CD4-positive, alpha-beta T cell treated with Interleukin-6 at 100 ng/mL for 8 hours (primary cell): ENCODE measurements around the gene MEGF10.

Experiments used
- DNase-seq: peaks from one replicate; pipeline ENCODE4 v3.0.0-alpha.2; 2020; ENCODE audit warnings: mixed read lengths, low spot score

MEGF10 gene

GRCh38 chr5:127411381-127411780 is 120.8 kb downstream of the MEGF10 start:
- DNase-seq: no peak

DNA sequence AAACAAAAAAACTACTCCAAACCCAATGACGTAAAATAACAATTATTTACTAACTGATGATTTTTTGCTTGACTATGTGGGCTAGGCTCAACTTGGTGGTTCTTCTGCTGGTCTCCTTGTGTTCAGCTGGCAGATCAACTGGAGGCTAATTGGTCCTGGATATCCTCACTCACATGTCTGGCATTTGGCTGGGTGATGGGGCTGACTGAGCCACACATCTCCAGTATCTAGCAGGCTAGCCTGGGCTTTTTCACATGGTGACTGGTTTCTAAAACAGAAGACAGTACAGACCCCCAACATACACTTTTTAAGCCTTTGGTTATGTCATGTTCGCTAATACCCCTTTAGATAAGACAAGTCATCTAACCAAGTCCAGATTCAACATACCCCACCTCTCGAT is 122.1 kb downstream of the MEGF10 start:
- no peak for DNase-seq

DNA sequence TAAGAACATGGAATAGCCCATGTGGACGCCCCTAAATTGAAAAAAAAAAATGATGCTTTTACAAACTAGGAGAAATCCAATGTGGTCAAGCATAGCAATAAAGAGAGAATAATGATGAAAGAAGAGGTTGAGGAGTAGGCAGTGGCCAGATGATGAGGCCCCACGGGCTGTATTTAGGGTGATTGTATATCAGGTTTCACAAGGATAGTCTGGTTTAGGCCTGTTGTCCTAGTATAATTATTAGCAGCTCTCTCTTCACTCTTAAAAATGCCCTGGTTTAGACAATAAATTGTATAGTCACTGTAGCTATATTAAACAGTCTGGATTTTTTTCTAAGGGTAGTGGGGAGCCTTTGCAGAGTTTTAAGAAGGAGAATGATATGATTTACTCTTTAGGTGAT is 124.4 kb downstream of the MEGF10 start:
- no peak for DNase-seq

GRCh38 chr5:127416906-127417305 is 126.3 kb downstream of the MEGF10 start:
- DNase-seq: no peak

DNA sequence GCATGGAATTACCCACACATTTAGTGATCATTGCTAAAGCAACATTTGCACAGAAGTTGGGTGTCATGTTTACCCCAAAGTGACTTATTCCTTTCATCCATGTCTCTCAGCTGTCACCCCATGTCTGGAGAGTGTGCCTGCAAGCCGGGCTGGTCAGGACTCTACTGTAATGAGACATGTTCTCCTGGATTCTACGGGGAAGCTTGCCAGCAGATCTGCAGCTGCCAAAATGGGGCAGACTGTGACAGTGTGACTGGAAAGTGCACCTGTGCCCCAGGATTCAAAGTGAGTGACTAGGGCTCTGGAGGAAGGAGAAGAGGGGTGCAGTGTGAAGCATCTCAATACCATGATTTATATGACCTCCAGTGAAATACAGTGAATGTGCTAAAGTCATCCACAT is 126.9 kb downstream of the MEGF10 start:
- DNase-seq: no peak

- DNase-seq: no peak
These were observed 127.8 kb downstream of the MEGF10 start for GRCh38 chr5:127418367-127418766.

GRCh38 chr5:127418974-127419682 is 128.5 kb downstream of the MEGF10 start:
- DNase-seq: no peak

DNA sequence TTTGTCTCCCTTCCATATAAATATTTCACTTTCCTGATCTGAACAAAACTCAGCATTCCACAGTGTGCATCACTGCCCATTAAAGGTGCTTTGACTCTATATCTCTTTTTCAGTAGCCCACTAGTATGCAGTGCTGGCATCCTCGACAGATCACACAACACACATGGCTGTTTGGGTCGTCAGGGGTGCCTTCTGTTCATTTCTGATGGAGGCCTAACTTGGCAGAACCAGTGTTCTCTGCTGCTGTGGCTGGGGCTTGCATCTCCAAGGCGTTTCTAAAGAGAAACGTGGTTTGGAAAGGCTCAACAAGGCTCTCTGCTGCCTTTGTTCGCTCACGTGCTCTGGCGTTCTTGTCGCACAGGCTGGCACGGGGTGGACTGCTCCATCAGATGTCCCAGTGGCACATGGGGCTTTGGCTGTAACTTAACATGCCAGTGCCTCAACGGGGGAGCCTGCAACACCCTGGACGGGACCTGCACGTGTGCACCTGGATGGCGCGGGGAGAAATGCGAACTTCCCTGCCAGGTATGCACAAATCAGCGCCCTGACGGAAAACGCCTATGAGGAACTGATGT is 129.2 kb downstream of the MEGF10 start:
- no peak for DNase-seq

DNA sequence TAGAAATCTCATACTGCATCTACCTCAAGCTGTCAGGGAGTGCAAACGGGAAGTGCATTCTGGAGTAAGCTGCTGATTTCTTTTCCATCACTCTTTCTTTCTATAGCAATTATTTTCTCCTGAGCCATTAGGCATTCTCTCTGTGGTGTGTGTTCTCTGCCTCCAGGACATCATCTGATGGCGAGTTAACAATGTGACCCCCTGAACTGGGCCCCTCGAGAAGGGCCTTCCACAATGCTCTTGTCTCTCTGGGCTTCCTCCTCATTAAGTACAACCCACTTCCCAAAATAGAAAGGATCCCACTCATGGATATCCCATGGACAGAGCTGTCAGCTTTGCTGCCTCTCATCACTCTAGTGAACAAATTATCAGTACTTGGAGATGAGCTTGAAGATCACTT is 130.2 kb downstream of the MEGF10 start:
- DNase-seq: no peak

GRCh38 chr5:127421471-127421870 is 130.9 kb downstream of the MEGF10 start:
- DNase-seq: no peak

- DNase-seq: no peak
These were observed 132.7 kb downstream of the MEGF10 start for GRCh38 chr5:127423173-127423798.

GRCh38 chr5:127425037-127425436 is 134.4 kb downstream of the MEGF10 start:
- no peak for DNase-seq

- no peak for DNase-seq
These were observed 135.3 kb downstream of the MEGF10 start for GRCh38 chr5:127425868-127426267.

GRCh38 chr5:127426661-127427060 is 136.1 kb downstream of the MEGF10 start:
- no peak for DNase-seq

- no peak for DNase-seq
These were observed 137.7 kb downstream of the MEGF10 start for GRCh38 chr5:127428276-127428675.

- no peak for DNase-seq
These were observed 138.2 kb downstream of the MEGF10 start for GRCh38 chr5:127428748-127429147.

- DNase-seq: no peak
These were observed 139.3 kb downstream of the MEGF10 start for GRCh38 chr5:127429928-127430327.

- no peak for DNase-seq
These were observed 140.0 kb downstream of the MEGF10 start for GRCh38 chr5:127430627-127431026.

GRCh38 chr5:127431977-127432585 is 141.5 kb downstream of the MEGF10 start:
- no peak for DNase-seq

- no peak for DNase-seq
These were observed 142.9 kb downstream of the MEGF10 start for GRCh38 chr5:127433526-127433925.

GRCh38 chr5:127434588-127434987 is 144.0 kb downstream of the MEGF10 start:
- no peak for DNase-seq

DNA sequence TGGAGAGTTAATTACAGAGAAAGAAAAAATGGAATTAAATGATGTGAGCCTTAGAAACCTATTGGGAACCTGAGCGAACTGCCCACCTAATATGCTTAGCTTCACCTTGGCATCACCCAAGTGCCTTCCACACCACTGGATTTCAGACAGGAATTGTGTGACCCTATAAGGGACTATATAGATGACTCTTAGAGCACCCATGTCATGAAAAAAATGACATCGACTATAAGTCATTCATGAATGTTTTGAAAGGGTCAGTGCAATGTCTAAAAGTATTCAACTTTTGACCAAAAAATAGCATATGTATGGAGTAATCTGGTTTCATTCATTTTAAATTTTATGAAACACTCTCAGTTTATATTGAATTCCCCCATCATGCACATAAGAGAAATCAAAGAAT is 145.2 kb downstream of the MEGF10 start:
- DNase-seq: no peak

- DNase-seq: no peak
These were observed 149.0 kb downstream of the MEGF10 start for GRCh38 chr5:127439644-127440043.
